GM12892 (cell line): ENCODE results near the gene ZAR1. TPM values are rescaled to one million over a fixed set of nuclear protein-coding genes. Genes with fewer than 3 reads are reported as not detected.
"Not testable (repeated sequence)": the region's sequence is repeated elsewhere in the genome, so short reads cannot be mapped to it uniquely, and the experiment has no call there.

ENCODE experiments used
- DNase-seq: peaks from one replicate; pipeline ENCODE4 v3.0.0; 2011; ENCODE audit not compliant: insufficient read length
- FAIRE-seq: peaks from 2 replicates; lab custom pipeline; 2011; peaks lifted over from hg19 to GRCh38; lab: Jason Lieb, UNC
- POLR2A ChIP-seq: IDR thresholded peaks from 2 replicates; pipeline ENCODE4 v1.6.1; 2011; ENCODE audit warnings: low read depth, low read length, control low read depth
- POLR2AphosphoS5 ChIP-seq: IDR thresholded peaks from 2 replicates; pipeline ENCODE4 v1.6.1; 2011; ENCODE audit warnings: low read depth, low read length, control low read depth
- TAF1 ChIP-seq: IDR thresholded peaks from 2 replicates; pipeline ENCODE4 v1.6.1; 2011; ENCODE audit warnings: low read depth, mild to moderate bottlenecking, control low read depth, low read length, borderline replicate concordance
- polyA plus RNA-seq: library from polyadenylated mRNA; unstranded; fragments of >200 nt; gene quantifications from one replicate; pipeline ENCODE4 v1.2.1, GENCODE V29; 2012; ENCODE audit warnings: missing spikeins, inconsistent platforms; ENCODE audit not compliant: missing spikeins

ZAR1 gene, protein sequence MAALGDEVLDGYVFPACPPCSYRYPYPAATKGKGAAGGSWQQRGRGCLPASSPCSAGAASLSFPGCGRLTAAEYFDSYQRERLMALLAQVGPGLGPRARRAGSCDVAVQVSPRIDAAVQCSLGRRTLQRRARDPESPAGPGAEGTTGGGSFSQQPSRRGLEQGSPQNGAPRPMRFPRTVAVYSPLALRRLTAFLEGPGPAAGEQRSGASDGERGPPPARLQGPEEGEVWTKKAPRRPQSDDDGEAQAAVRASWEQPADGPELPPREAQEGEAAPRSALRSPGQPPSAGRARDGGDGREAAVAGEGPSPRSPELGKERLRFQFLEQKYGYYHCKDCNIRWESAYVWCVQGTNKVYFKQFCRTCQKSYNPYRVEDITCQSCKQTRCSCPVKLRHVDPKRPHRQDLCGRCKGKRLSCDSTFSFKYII
- polyA plus RNA-seq, result not detected

DNA sequence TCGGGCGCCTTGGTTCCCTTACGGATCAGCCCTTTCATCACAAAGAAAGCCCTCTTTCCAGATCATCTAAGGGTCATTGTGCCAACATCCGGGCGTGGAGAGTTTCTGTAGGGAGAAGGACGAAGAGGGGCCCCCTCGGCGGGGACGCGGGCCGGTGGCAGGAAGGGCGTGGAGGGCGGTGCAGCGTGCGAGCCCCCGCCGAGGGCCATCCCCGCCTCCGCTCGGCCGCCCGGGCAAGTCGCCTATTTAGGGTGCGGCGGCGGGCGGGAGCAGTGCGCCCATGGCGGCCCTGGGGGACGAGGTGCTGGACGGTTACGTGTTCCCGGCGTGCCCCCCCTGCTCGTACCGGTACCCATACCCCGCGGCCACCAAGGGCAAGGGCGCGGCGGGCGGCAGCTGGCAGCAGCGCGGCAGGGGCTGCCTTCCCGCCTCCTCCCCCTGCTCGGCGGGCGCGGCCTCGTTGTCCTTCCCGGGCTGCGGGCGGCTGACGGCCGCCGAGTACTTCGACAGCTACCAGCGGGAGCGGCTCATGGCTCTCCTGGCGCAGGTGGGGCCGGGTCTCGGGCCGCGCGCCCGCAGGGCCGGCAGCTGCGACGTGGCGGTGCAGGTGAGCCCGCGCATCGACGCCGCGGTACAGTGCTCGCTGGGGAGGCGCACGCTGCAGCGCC lies at the start of gene ZAR1:
TSS of gene ZAR1 (plus strand) at position 241 of the 668 bp plus-strand sequence. CDS start at position 281, 40 bp downstream.
- TF ChIP-seq TAF1 (no peak), POLR2A (no peak), POLR2AphosphoS5 (no peak)
- FAIRE-seq (no peak), DNase-seq (peak; percentile 23)

DNA sequence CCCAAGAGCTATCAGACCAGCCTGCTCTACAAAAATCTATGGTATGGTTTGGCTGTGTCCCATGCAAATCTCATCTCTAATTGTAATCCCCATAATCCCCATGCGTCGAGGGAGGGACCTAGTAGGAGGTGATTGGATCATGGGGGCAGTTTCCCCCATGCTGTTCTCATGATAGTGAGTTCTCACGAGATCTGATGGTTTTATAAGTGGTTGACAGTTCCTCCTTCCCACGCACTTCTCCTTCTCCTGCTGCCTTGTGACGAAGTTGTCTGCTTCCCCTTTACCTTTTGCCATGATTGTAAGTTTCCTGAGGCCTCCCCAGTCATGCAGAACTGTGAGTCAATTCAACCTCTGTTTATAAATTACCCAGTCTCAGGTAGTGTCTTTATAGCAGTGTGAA lies 49.1 kb upstream of the ZAR1 start:
- FAIRE-seq, DNase-seq: not testable (repeated sequence)

DNA sequence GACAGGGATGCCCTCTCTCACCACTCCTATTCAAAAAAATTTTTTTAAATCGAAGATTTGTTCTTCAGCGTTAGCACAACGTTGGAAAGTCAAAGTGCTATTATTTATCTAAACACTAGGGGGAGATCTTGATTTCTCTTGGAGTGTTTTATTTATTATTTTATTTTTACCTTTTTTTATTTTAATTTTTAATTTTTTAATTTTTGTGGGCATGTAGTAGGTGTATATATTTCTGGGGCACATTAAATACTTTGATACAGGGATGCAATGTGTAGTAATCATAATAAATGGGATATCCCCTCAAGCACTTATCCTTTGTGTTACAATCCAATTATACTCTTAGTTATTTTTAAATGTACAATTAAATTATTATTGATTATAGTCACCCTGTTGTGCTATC lies 44.3 kb upstream of the ZAR1 start:
- TF ChIP-seq POLR2AphosphoS5, result no peak
- no peak for TF ChIP-seq TAF1
- no peak for TF ChIP-seq POLR2A
- FAIRE-seq, result no peak
- no peak for DNase-seq

DNA sequence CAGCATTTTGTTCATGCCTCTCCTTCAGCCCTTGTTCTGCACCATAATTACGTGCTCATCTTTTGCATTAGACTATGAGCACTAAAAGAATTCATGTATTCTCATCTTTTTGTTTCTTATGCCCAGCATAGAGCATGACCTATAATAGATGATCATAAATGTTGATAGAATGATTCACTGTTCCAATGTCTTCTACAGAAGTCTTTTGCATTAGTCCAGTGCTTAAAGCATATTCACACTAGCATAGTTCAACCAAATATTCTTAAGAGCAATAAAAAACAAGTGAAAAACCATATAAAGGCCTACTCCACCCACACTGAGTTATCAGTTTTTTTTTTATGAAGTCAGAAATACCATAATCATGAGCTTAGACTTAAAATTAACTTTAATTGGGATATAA lies 43.4 kb upstream of the ZAR1 start:
- no peak for FAIRE-seq
- DNase-seq, result no peak
- no peak for TF ChIP-seq POLR2AphosphoS5
- no peak for TF ChIP-seq TAF1
- no peak for TF ChIP-seq POLR2A

DNA sequence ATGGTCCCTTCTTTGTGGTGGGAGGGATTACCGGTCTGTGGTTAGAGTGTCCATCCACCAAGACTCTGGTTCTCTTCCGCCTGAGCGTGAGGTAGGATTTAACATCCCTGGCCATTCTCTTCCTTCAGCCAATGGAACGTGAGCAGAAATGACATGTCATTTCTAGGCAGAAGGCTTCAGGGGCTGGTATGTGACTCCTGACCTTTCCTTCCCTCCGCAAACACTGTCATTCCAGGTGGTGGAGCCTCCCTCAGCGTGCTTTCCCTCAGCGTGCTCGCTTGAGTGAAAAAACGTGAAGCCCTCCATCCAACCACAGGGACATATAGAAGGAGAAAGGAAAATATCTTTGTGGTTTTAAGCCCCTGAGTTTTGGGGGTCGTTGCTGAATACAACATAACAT lies 40.9 kb upstream of the ZAR1 start:
- TF ChIP-seq TAF1 (no peak), POLR2AphosphoS5 (no peak), POLR2A (no peak)
- FAIRE-seq, result no peak

DNA sequence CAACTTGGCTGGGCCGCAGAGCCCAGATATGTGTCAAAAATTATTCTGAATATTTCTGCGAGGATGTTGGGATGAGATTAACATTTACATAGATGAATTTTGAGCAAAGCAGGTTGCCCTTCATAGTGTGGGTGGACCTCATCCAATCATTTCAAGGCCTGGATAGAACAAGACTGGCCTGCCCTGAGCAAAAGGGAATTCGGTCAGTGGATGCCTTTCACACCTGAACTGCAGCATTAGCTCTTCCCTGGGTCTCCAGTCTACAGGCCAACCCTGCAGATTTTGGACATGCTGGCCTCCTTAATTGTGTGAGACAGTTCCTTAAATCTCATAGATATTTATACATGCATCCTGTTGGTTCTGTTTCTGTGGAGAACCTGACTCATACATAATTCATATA lies 39.3 kb upstream of the ZAR1 start:
- no peak for DNase-seq
- TF ChIP-seq POLR2A (no peak), POLR2AphosphoS5 (no peak), TAF1 (no peak)
- no peak for FAIRE-seq

More for the DNA sequence above, 40.9 kb upstream of the ZAR1 start:
- DNase-seq, result no peak

DNA sequence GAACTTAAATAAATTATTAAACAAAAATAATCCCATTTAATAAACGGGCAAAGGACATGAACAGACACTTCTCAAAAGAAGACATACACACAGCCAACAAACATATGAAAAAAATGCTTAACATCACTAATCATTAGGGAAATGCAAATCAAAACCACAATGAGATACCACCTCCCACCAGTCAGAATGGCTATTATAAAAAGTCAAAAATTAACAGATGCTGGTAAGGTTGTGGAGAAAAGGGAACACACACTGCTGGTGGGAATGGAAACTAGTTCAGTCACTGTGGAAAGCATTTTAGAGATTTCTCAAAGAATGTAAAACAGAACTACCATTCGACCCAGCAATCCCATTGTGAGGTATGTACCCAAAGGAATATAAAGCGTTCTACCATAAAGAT lies 38.4 kb upstream of the ZAR1 start:
- FAIRE-seq, DNase-seq: not testable (repeated sequence)

DNA sequence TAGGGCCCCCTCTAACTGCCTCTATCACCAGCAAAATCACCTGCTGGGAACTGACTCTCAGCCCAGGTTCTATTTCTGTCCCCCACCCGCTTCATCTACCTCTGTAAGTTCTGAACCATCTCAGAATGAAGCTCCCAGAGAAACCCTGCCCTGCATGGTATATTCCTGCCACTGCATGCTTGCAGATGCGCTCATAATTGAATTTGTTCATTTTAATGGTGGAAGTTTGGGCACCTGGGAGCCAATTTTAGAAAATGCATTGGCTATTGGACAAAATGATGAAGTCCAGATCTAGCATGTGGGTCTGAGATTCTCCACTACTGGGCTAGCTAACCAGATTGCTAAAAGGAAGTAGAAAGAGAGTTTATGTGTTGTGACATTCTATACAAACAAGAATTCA lies 35.5 kb upstream of the ZAR1 start:
- DNase-seq (no peak), FAIRE-seq (no peak)
- no peak for TF ChIP-seq POLR2A
- TF ChIP-seq TAF1, result no peak
- TF ChIP-seq POLR2AphosphoS5, result no peak

DNA sequence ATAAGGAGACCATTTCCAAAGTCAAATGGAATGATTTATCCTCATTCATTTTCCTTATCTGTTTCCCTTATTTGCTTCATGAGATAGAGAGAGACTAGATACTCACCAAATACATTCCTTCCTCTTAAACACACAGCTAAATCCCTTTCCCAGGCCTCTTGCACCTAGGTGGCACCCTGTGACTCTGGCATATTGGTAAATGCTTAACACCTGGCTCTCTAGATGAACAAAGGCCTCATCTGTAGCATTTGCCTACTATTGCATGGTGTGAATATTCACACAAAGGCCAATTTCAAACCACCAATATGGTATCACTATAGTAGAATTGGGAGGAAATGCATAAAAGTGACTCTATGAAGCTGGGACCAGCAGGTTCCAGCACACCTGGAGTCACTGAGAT lies 29.1 kb upstream of the ZAR1 start:
- DNase-seq (no peak), FAIRE-seq (no peak)
- TF ChIP-seq TAF1, result no peak
- TF ChIP-seq POLR2AphosphoS5, result no peak
- TF ChIP-seq POLR2A, result no peak

DNA sequence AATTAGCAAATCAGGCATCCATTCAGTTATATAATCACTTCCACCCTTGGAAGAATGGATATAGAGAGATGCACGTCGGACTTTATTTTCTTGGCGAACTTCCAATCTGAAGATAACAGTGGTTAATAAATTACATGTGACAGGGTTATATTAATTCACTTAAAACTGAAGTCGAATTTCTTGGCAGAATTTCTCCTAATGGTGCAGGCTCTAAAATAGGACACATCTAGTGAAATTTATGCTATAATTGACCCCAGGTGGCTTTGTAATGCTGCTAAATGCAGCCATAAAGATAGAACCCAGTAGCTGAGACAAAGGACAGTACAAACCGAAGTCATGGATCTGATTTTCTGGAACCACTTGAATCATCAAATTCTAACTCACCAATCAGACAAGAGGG lies 27.7 kb upstream of the ZAR1 start:
- no peak for FAIRE-seq
- TF ChIP-seq TAF1 (no peak), POLR2AphosphoS5 (no peak), POLR2A (no peak)
- DNase-seq, result no peak

DNA sequence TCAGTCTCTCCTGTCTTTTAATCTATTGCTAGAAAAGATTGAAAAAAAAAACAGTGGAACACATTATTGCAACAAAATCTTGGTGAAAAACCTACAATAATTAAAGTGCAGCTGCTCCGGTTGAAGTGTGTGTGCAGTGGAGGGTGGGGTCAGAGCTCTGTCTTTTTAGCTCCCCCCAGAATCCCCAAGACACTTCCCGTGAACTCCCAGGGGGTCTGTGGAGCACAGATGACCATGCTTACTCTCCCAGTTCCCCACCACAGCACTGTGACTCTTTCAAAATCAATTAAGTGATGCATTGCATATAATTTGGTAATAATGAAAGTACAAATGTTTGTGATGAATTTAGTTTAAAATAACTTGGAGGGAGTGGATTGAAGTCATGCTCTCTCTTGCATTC lies 22.6 kb upstream of the ZAR1 start:
- FAIRE-seq (no peak), DNase-seq (no peak)
- TF ChIP-seq POLR2AphosphoS5 (no peak), POLR2A (no peak), TAF1 (no peak)

DNA sequence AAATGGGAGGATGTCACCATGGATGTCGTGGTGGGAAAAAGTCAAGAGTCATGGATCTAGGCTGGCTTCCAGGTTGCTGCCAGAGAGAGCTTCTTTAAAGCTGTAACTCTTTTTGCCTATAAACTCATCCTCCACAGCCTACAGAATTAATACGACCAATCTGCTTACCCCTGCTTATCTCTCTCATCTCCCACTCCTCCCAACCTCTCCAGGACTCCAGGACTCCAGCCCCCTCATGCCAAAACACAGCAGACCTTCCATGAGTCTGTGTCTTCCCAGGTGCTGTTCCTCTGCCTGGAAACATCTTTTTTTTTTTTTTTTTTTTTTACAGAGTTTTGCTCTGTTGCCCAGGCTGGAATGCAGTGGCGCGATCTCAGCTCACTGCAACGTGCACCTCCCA lies 22.2 kb upstream of the ZAR1 start:
- no peak for FAIRE-seq
- DNase-seq, result no peak
- TF ChIP-seq POLR2AphosphoS5 (no peak), TAF1 (no peak), POLR2A (no peak)

DNA sequence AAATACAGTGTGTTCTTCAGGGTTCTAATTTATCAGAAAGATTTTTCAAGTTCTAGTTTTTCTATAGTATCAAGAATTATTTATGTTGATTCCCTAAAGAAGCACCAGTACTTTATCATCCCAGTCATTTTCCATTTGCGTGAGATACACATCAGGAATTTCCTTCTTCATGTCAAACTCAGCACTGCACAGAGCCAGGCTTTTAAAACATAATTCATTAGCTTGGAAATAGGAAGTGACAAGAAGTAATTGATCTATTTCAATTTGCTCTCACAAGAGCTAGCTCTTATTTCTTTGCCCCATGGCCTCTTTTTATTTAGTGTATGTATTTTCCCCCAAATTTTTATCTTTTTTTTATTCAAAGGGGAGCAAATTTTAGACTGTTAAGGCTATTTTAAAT lies 19.9 kb upstream of the ZAR1 start:
- TF ChIP-seq POLR2A (no peak), TAF1 (no peak), POLR2AphosphoS5 (no peak)

More for the DNA sequence above, 19.9 kb upstream of the ZAR1 start:
- no peak for FAIRE-seq
- no peak for DNase-seq
